Posterior vena cava (tissue), 2 donors: ENCODE measurements around the gene MFAP3L. TPM values are rescaled to one million over a fixed set of nuclear protein-coding genes. Genes with fewer than 3 reads are reported as not detected.
A peak's percentile ranks its signal among the peaks of the same experiment; 100 is the strongest.

Source experiments
- DNase-seq: peaks from one replicate; pipeline ENCODE4 v3.0.0-alpha.2; 2020; ENCODE audit warnings: low spot score
- intact Hi-C, 2 donors: fragments of 100-400 bp; cut with DNase I; formaldehyde crosslinking; loops; one replicate each; pipeline versions ENCODE4 v1.14.1 to v1.14.2; 2022 to 2023
- total RNA-seq, 2 donors: library from RNA; stranded (reverse); fragmentation: NEBNext Ultra II Directional; extraction: Animal tissue kit (Norgen Biotek cat#: 25700); gene quantifications; one replicate each; pipeline ENCODE4 v1.2.1, GENCODE V29; 2021
- donor health status: DM: yes; HTN: yes; CAD: no.
- donor health status: DM: yes; HTN: yes; CAD: no.

The MFAP3L gene
- total RNA-seq, 2 donors from 2014 or later: 3.0 to 5.7 TPM

DNA sequence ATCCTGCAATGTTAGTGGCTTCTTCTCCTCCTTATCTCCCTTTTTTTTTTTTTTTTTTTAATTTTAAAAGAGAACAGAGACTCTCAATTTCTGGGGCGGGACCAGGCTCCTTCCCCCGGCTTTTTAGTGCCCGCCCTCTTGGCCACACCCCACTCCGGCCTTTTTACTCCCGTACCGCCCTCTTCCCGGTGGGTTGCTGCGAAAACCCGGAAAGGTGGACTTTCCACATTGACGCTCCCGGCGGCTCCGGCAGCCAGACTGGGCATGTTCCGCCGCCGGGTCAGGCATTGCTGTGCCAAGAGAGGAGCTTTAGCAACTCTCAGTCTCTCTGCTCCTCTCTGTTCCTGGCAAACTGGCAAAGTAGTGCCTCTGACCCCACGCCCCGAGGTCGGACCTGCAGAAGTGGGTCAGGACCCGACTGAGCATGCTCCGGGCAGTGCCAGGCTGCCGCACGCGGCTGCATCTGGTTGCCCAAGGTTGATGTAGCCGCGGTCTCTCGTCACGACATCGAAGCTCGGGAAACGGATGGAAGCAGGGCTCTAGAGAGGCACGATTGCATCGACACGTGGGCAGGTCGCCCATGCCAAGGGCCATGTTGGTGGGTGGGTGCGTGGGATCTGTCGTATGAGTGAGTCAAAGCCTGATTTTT, 1.1 kb upstream of the MFAP3L start:
- intact Hi-C loops: loop anchor here in 1 of 2 donors (10.0 kb wide), 1 partner anchor 273 kb away; the partner anchor contains the start of gene HPF1

DNA sequence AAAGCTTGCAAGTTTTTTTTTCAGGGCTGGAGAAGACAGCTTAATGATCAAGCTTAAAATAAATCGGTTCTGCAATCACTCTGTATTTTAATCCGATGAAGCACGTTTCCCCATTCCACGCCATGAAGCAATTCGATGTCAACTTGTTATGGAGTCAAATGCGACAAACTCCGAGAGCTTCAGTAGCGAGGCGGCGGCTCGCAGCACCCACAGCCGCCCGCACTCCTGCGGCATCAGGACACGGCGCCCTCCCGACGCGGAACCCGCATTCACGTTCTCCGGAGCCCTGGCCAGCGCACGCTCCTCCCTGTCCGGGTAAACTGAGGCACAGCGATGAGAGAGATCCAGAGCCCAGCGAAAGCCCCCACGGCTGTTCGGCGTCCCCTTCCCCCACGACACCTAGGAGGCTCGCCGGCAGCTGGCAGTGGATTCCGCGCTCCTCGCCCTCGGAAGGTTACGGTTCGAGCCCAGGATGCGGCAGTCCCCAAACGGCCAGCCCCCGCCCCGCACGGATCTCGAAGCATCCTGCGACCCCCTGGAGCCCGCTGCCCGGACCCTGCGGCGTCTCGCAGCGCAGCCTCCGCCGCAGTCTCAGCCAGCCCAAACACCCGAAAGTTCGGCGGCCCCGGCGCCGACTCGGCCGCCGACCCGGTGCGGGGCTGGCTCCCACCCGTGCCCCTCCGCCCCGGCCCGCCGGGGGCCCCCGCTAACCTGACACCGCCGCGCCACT, 507 bp downstream of the MFAP3L start:
- intact Hi-C loops: loop anchor here in 1 of 2 donors (10.0 kb wide), 1 partner anchor 271 kb away; the partner anchor contains the start of gene HPF1
- peak; percentile 81 for DNase-seq

More for the DNA sequence above, 1.1 kb upstream of the MFAP3L start:
- peak; percentile 98 for DNase-seq

DNA sequence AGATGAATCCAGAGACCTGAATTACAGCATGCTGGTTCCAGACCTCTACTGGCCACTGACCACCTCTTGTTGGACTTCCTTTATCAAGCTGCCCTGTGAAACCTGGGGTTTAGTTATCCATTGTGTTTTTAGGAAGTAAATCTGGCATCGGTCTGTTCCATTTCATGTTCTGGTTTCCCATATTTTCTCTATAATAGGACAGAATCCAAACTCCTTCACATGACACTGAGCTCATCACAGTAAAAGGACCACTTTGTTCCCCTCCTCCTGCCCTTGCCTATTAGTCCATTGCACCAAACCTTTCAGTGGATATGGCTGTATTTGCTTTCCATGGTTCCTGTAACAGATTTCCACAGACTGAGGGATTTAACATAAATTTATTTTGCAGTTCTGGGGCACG, 4.0 kb downstream of the MFAP3L start:
- intact Hi-C loops: loop anchor here in 1 of 2 donors (10.0 kb wide), 1 partner anchor 267 kb away; the partner anchor contains the start of gene HPF1
- no peak for DNase-seq

DNA sequence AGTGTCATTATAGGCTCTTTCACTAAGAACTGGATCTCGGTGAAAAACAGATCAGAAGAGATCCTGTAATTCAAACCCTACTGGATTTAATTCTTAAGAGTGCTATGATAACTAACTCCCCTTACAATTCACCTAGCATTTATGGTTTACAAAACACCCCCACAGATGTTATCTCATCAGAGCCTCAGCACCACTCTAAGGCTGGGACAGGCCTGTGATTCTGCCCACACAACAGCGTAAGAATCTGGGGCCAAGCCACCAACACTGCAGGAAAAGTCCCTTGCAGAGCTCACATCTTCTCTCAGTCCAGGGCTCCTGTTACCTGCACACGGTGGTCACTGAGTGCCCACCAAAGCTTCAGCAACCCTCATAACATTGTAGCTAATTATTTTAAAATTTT, 8.9 kb downstream of the MFAP3L start:
- no peak for DNase-seq
- intact Hi-C loops: no loop called here

DNA sequence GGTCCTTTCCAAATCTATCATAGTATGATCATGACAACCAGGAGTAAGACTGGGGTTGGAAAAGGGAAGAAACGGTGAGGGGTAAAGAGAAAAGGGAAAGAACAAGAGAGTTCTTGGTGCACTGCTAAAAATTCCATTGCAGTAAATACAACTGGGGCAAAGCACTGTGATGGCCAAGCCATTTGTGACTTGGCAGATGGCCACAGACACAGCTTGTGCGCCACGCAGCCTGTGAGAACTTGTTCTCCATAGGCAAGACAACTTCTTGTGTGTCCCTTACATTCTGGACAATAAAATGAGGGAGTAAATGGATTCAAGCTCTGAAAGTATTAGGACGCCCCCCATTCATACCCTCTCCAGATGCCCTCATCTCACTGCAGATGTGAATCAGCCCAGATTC, 10.9 kb downstream of the MFAP3L start:
- no peak for DNase-seq
- intact Hi-C loops: no loop called here

DNA sequence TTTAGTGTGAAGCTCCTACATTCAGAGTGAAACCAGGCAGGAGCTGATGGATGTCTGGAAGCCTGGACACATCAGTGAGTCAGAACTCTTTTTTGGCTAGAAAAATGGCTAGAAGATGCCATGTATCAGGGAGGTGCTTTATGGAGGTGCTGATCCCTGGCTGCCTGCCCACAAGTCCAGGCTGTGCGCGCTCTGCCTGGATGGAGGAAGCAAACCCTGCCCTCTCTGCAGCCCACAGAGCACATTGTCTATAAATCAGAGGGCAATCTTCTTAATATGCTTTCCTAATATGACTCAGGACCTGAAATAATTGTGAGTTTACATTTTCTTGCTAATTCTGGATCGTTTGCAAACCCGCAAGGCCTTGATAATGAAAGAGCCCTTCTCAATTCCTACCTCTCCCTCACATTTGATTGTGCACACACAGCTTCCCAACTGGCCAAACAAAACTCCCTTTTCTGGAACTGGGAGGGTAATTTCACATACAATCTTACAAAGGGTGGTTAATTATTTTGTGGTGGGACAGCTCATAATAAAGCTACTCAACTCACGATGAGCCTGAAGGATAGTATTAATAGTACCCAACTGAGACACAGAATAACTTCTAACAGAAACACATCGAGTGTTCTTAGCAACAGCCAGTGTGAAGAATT, 11.7 kb downstream of the MFAP3L start:
- intact Hi-C loops: no loop called here
- no peak for DNase-seq

DNA sequence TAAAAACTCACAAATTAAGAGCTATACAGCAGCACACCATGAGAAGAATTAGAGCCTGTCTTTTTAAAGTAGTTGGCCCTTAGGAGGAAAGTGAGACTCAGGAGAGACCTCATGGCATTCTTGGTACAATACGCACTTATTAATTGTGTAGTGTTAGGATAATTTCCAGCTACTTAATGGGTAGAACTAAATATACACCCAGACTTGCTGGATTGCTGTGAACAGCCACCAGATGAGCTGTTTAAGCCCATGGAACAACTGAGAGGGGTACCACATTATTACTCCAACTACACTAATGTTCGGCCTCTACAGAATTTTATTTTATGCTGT, 13.6 kb downstream of the MFAP3L start:
- DNase-seq: no peak
- intact Hi-C loops: no loop called here

DNA sequence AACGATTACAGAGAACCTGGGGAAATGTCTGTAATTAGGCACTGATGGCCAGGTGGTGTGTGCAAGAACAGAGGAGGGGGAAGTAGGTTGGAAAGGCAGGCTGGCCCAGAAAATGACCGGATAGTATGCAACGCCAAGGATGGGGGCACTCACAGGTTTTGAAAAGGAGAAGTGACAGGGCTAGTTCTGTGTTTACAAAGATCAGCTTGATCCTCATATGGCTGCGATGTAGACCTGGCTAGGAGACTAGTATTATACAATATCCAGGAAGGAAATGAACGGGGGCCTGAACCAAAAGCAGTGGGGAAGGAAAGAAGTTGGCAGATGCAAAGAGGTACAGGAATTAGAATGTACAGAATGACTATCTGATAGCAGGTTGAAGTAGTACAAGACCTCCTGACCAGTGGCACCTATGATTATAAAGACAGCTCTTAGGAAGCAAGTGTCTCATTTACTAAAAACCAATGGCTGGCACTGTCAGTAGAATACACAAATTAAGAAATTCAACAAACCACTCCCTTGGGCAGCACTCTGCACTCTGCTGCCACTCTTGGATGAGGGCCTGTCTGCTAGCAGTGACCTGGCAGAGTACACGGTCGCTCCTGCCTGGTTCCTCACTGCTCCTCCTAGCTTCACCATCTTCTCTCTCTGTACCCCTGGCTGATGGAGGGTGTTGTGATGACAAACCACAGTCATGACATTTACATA, 14.1 kb downstream of the MFAP3L start:
- intact Hi-C loops: no loop called here
- DNase-seq: no peak

DNA sequence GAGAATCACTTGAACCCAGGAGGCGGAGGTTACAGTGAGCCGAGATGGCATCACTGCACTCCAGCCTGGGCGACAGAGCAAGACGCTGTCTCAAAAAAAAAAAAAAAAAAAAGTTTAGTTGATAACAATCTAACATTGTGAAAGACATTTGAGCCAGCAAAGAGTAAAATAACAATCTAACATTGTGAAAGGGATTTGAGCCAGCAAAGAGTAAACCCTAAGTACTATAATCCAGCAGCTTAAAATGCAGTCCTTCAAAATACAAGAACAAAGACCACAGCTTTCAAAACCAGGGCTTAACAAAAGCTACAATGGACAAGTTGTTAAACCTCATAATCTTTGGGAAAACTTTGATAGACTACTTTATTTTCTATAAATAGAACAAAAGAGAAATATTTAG, 16.9 kb downstream of the MFAP3L start:
- intact Hi-C loops: no loop called here
- no peak for DNase-seq

DNA sequence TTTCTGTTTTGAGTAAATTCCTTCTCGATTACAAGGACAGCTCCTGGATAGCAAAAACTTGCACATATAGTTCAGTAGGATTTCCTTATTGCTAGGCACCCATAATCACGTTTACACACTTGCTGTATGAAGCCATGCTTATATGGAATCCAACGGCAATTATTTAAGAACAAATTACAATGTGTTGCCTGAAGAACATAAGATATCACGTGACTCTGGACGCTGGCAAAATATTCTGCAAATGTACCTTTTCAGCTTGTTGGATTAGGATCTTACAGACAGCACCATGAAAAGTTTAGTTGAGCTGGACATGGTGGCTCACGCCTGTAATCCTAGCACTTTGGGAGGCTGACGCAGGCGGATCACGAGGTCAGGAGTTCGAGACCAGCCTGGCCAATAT, 17.4 kb downstream of the MFAP3L start:
- DNase-seq: no peak
- intact Hi-C loops: no loop called here

DNA sequence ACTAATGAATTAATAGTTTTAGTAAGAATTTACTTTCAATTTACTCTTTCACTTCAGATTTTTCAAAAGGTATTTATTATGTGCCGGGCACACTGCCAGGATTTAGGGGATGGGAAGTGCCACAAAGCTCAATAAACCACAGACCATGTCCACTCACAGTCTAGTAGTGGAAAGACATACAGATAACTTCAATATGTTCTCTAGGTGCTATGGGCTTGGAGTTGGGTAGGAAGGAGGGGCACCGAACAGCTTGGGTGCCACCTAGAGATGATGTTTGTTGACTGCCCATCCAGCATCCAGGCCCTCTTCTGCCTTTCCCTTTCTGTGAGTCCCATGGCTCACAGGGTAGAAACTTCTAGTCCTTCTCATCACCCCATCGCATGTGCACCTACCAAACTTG, 17.8 kb downstream of the MFAP3L start:
- no peak for DNase-seq
- intact Hi-C loops: no loop called here

DNA sequence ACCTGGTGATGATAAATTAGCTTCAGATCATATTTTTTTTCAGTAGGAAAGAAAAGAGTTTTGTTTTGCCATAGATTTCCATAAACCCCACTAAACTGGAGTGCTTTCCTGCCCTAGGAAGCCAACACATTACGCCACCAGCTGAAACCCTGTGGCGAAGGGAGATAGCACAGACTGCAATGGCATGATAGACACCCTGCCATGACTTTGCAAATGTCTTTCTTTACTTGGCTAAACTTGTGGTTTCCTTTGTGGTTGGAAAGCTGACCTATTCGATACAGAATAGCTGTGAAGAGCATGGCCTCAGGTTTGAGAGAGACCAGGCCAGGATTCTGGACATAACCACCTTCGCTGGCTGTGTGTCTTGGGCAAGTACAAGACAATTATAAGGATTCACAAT, 19.1 kb downstream of the MFAP3L start:
- intact Hi-C loops: no loop called here

DNA sequence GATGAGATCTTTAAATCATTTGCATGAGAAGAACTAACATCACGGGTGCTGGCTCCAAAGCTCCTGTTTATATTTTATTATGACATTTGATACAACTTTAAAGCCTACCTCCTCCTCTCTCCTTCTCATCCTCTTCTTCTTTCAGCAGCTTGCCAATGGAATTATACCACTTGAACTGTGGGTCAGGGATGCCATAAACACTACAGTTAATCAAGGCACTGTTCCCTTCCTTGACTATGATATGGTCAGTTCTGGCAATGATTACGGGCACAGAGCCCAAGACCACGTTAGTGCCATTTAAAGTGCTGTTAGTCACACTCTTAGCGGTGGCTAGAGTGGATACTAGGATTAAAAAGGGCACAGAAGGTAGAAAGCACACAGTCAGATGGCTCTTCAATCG, 20.7 kb downstream of the MFAP3L start:
- intact Hi-C loops: no loop called here
- no peak for DNase-seq

More for the DNA sequence above, 19.1 kb downstream of the MFAP3L start:
- no peak for DNase-seq

DNA sequence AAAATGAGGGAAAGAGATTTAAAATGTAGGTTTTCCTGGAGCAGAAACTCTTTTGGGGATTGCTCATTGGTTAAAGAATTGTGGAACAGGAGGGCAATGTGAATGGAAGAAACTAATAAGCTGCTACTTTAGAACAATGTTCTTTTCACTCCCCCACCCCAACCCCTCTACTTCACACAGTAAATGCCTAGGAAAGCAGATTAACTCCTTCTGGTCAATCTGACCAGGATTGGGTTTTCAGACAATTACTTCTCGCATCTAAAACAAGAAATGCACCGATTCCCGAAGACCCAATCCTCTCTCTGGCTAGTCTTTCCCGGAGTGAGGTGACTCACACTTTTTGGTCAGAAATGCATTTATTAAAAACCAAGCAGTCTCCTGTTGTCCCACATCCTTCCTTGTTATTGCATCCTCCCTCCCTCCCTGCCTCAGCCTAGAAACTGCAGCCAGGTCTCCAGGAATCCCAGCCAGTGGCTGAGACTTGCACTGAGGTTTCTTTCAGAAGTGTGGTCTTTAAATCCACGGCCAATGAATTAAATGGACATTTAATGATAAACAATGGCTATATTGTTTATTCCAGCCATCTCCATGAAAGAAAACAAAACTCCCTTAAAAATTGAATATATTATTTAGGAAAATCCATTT, 21.4 kb downstream of the MFAP3L start:
- intact Hi-C loops: no loop called here
- DNase-seq: no peak

DNA sequence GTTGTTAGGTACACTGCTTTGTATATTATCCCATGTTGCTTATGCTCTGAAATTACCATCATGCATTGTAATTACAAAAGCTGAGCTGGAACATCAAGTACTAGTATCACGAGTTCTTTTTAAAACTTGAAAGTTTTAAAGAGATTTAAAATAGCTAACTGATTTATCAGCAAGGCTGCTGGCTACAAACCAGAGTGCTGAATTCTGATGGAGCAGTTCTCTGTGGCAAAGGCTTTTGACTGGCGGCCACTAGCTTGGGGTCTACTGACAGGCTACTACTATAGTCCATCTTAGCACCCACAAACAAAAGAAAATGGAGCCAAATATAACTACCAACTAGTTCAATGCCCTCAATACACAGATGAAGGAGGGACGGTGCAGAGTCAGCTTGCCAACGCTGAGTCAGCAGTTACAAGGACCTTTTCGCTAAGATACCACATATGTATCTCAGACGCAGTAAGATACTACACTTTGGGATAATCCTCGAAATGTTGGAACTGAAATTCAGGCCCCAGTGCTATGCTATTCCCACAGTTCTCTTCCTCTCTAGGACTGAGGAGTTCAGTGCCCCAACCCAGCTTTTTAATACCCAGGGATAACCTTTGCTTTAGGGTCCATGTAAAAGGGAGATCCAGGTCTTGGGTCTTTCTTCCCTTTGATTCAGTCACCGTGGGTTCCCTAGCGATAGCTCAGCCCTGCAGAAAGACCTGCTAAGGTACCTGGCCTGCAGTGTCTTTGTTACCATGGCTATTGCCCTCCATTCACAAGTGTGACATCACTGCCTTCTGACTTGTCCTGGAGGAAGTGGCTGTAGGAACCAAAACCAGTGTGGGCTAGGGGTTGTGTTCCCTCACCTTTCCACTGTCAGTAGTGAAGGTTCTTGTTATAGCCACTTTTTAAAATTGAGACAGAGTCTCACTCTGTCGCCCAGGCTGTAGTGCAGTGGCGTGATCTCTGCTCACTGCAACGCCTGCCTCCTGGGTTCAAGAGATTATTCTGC, 22.8 kb downstream of the MFAP3L start:
- intact Hi-C loops: no loop called here

DNA sequence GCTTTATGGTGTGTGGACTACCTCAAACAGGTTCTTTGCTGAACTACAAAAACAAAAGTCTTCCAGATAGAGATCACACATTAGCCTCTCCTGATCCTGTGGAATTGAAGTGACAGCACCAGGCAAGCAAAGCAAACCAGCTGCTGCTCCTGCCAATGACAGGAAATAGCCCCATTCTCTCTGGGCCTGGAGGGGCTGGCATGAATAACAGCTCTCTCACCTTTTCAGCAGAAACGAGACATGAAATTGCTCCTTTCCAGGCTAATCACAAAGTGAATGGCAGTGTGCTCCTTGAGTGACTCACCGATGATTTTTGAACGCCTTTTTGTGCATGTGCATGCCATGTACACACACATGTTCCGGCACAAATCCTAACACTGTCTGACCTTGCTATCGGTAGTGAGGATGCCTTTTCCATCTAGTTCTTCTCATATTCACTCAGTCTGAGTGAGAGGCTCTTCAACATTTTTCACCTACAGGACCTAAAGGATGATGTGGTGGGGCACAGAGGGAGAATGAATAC, 24.4 kb downstream of the MFAP3L start:
- intact Hi-C loops: no loop called here
- no peak for DNase-seq

More for the DNA sequence above, 22.8 kb downstream of the MFAP3L start:
- DNase-seq: no peak

DNA sequence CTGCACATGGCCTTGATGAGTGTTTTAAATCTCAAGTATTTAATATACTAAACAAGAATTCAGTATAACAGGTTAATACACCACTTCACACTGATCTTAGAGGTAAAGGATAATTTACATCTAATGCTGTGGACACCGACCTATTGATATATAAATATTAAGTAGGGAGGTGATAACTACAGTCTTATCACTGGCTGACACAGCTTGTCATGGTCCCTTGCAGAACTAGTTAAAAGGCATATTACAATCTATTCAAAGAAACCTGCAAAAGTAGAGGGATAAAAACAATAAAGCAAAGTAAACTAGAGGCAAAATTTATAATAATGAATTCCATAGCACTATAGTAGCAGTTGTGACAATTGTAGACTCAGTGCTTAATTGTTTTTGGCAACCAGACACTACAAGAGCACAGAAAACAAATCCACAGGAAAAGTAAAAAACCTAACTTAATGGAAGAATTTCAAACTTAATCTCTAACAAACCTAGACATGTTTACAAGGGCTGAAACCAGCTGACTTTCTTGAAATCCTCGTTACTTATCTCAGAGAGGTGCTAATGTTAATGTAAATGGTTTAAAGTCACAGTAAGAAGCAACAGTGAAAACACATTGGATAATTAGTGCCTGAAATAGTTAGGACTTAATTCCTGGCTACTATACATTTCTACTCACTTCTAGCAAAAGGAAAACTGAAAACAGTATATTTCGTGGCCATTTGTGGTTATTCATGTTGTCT, 25.0 kb downstream of the MFAP3L start:
- no peak for DNase-seq
- intact Hi-C loops: no loop called here
